WTC11 (cell line): Measurements from ENCODE around the gene ACY1.

ENCODE experiments used
- CTCF ChIP-seq: fragments of 200-600 bp; IDR thresholded peaks from 2 replicates; pipeline ENCODE4 v1.8.0; 2022; ENCODE audit warnings: antibody characterized with exemption
- E2F5 ChIP-seq: sonication (generic); formaldehyde crosslinking; IDR thresholded peaks from 2 replicates; pipeline ENCODE4 v1.8.1; 2022; ENCODE audit warnings: mild to moderate bottlenecking, moderate library complexity, missing genetic modification reagents
- ESRRA ChIP-seq: sonication (generic); formaldehyde crosslinking; IDR thresholded peaks from 2 replicates; pipeline ENCODE4 v1.8.1; 2022; ENCODE audit warnings: mild to moderate bottlenecking, missing genetic modification reagents, borderline replicate concordance
- FOXP1 ChIP-seq: sonication (generic); formaldehyde crosslinking; IDR thresholded peaks from 2 replicates; pipeline ENCODE4 v1.8.0; 2022; ENCODE audit warnings: missing genetic modification reagents, mild to moderate bottlenecking, moderate library complexity, borderline replicate concordance
- HMGXB4 ChIP-seq: sonication (generic); formaldehyde crosslinking; IDR thresholded peaks from 2 replicates; pipeline ENCODE4 v1.8.1; 2023; ENCODE audit warnings: mild to moderate bottlenecking, moderate library complexity, missing genetic modification reagents
- MAX ChIP-seq: sonication (generic); formaldehyde crosslinking; IDR thresholded peaks from 2 replicates; pipeline ENCODE4 v1.8.0; 2022; ENCODE audit warnings: mild to moderate bottlenecking, missing genetic modification reagents
- NFE2L1 ChIP-seq: sonication (generic); formaldehyde crosslinking; IDR thresholded peaks from 2 replicates; pipeline ENCODE4 v1.8.1; 2023; ENCODE audit warnings: missing genetic modification reagents
- PRDM15 ChIP-seq: sonication (generic); formaldehyde crosslinking; IDR thresholded peaks from 2 replicates; pipeline ENCODE4 v1.8.0; 2022; ENCODE audit warnings: missing genetic modification reagents
- SP1 ChIP-seq: sonication (generic); formaldehyde crosslinking; conservative IDR thresholded peaks from 2 replicates; pipeline ENCODE4 v1.8.1; 2022; ENCODE audit warnings: missing genetic modification reagents
- USF2 ChIP-seq: sonication (generic); formaldehyde crosslinking; IDR thresholded peaks from 2 replicates; pipeline ENCODE4 v1.8.1; 2023; ENCODE audit warnings: mild to moderate bottlenecking, missing genetic modification reagents, moderate library complexity
- ZNF263 ChIP-seq: sonication (generic); formaldehyde crosslinking; IDR thresholded peaks from 2 replicates; pipeline ENCODE4 v1.8.1; 2022; ENCODE audit warnings: low read depth, mild to moderate bottlenecking, moderate library complexity, missing genetic modification reagents
- ZNF416 ChIP-seq: fragments of 250-450 bp; sonication (Bioruptor Pico); IDR thresholded peaks from 2 replicates; pipeline ENCODE4 v1.9.0; 2021; ENCODE audit warnings: mild to moderate bottlenecking, inconsistent platforms

GRCh38 chr3:52034651-52035050 lies 51.3 kb downstream of the ACY1 start:
- no peak for TF ChIP-seq MAX (CRISPR knock-in tag)
- TF ChIP-seq SP1 (CRISPR knock-in tag) = no peak
- TF ChIP-seq NFE2L1 = no peak
- no peak for TF ChIP-seq CTCF
- no peak for TF ChIP-seq HMGXB4 (CRISPR knock-in tag)
- TF ChIP-seq ZNF263 (CRISPR knock-in tag) = no peak
- no peak for TF ChIP-seq PRDM15 (CRISPR knock-in tag)
- TF ChIP-seq FOXP1 (CRISPR knock-in tag) = no peak
- TF ChIP-seq ESRRA (CRISPR knock-in tag) = no peak
- TF ChIP-seq USF2 (CRISPR knock-in tag) = no peak
- TF ChIP-seq E2F5 = no peak
- no peak for TF ChIP-seq ZNF416 (CRISPR knock-in tag)
